Coronary artery (tissue), 2 donors: ENCODE data around the gene AP5Z1.
A peak's percentile ranks its signal among the peaks of the same experiment; 100 is the strongest.

ENCODE experiments used
- DNase-seq: peaks from one replicate; pipeline ENCODE4 v3.0.0-alpha.2; 2017; ENCODE audit warnings: low spot score
- H3K27ac ChIP-seq, 2 donors: fragments of 200-600 bp; sonication (generic); one replicate each; pipeline ENCODE4 v1.5.1; 2016 to 2019
- H3K4me3 ChIP-seq: fragments of 200-600 bp; sonication (generic); 2 replicates; pipeline ENCODE4 v1.5.1; 2016; ENCODE audit warnings: mild to moderate bottlenecking, moderate library complexity
- CTCF ChIP-seq: fragments of 200-600 bp; sonication (generic); IDR thresholded peaks from one replicate; pipeline ENCODE4 v1.5.1; 2019; ENCODE audit warnings: antibody characterized with exemption

The AP5Z1 gene

GRCh38 chr7:4820405-4820966, 45.1 kb downstream of the AP5Z1 start:
- DNase-seq: no peak
- H3K27ac ChIP-seq: peak overlapping the region in 1 of 2 donors; percentile 49
- TF ChIP-seq CTCF: no peak
- H3K4me3 ChIP-seq: peak overlapping the region; percentile 48

GRCh38 chr7:4820967-4821471, 45.6 kb downstream of the AP5Z1 start:
- no peak for TF ChIP-seq CTCF

GRCh38 chr7:4822677-4823076, 47.3 kb downstream of the AP5Z1 start:
- Histone ChIP-seq H3K27ac (no peak overlapping the region), H3K4me3 (no peak overlapping the region)
- DNase-seq: no peak
- TF ChIP-seq CTCF: no peak

More at GRCh38 chr7:4820967-4821471, 45.6 kb downstream of the AP5Z1 start:
- Histone ChIP-seq H3K27ac (peak overlapping the region in 1 of 2 donors; percentile 49), H3K4me3 (no peak overlapping the region)
- no peak for DNase-seq

- no peak overlapping the region for H3K4me3 ChIP-seq
- no peak overlapping the region for H3K27ac ChIP-seq
- TF ChIP-seq CTCF: no peak
- DNase-seq: no peak
Measured at GRCh38 chr7:4823441-4824119, 48.2 kb downstream of the AP5Z1 start.

GRCh38 chr7:4824120-4824775, 48.8 kb downstream of the AP5Z1 start:
- Histone ChIP-seq H3K4me3 (no peak overlapping the region), H3K27ac (no peak overlapping the region)
- no peak for TF ChIP-seq CTCF
- DNase-seq: no peak

GRCh38 chr7:4825081-4825480, 49.7 kb downstream of the AP5Z1 start:
- no peak overlapping the region for H3K27ac ChIP-seq
- H3K4me3 ChIP-seq: no peak overlapping the region
- no peak for DNase-seq
- TF ChIP-seq CTCF: no peak
